GM21526 (cell line): Measurements from ENCODE around the gene CEP41.

Experiments
- ATAC-seq: cut with Tn5 transposase; IDR thresholded peaks from one replicate; pipeline ENCODE4 v1.9.1; 2021; ENCODE audit warnings: moderate library complexity; ENCODE audit not compliant: unreplicated experiment, low FRiP score

The CEP41 gene

GRCh38 chr7:130440527-130441365 is at the start of gene CEP41:
Gene CEP41 (minus strand): TSS chr7:130441016. CDS start chr7:130440966, 50 bp downstream.
- peak; percentile 95 for ATAC-seq

GRCh38 chr7:130490311-130490791 is 49.5 kb upstream of the CEP41 start:
- ATAC-seq: no peak

DNA sequence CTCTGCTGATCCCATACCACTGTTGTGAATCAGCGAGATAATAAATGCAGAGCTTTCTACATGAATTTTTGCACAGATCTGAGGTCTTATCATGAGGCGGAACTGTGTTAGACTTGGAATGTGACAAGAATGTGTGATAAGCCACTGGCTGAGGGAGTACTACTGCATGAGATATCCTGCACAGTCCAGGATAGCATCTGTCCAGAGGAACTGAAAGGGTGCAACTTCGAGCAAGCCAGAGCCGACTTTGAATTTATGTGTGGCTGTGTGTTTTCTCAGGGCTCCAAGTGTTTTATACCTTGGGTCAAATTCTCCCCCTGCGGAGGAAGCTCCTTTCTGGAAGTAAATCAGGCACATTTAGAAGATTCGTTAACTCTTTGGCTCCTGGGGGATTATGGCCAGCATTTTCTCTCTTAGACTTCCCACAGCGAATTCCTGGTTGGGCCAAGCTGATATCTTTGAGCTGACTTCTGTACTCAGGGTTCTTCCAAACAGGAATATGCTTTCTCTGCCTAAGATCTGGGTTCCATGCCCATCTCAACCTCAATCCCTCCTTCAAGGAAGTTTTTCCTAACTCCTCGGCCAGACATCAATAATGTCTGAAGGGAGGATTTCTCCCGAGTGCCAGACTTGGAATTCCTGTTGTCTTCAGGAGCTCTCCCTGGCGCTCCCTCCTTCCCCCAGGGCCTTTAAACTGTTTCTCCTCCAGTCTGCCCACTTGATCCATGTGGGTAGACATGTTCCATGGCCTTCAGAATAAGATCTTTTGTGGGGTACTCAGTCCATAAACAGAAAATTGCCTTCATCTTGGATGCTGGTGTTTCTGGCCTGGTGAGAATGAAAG is 48.5 kb upstream of the CEP41 start:
- ATAC-seq: no peak

- ATAC-seq: no peak
These were observed 47.8 kb upstream of the CEP41 start for GRCh38 chr7:130488392-130489139.

DNA sequence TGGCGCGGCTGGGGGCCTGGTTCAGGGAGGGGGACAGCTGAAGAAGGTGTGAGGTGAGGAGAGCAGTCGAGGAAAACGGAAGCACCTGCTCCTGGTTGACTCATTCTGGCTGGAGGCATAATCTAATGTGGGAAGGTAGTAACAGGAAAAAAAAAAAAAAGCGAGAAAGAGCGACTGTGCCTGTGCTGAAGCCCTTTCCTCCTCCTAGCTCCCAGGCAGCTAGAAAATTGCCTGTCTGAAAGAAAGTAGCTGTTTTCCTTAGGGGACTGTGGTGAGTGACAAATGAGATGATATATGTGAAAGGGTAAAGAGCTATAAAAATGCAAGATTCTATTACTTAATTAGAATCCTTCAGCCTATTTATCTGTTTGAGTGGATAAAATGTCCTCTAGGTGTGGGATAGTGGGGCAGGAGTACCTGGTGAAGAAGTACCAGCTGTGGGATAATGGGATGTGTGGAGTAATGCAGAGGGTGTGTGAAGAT is 46.2 kb upstream of the CEP41 start:
- no peak for ATAC-seq

GRCh38 chr7:130486114-130486953 is 45.5 kb upstream of the CEP41 start:
- ATAC-seq: no peak

GRCh38 chr7:130485734-130486113 is 44.9 kb upstream of the CEP41 start:
- no peak for ATAC-seq

DNA sequence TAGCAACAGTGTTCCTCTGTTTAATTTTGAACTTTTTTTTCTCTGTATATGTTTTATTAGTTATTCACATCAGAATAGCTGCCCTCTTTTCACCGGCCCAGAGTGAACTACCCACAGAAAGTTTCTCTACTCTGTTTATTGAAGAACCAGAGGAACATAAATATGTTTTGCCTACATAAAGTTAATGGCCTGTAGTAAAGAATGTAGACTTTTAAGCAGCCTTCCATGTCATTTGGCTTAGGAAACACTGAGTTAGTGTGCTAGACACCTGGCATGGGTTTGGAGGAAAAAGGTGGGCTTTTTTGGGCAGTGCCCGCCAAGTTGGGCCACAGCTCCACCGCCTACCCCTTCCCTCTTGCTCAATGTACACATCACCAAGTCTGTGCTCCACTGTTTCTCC is 42.2 kb upstream of the CEP41 start:
- no peak for ATAC-seq

DNA sequence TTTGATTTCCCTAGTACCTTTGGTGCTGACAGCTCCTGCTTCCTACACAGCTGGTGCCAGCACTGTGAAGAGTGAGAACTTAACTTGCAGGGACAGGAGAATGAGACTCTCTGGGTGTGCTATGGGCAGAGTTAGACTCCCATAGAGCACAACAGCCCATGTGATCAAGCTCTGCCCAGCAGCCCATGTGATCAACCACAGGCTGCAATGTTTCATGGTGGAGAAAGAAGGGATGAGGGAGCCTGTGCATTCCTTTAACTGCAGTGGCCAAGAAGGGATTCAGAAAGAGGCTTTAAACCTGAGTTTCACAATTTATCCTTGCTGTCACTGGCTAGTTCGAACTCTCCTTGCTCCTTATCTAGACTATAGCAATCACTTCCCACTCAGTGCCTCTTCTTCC is 41.1 kb upstream of the CEP41 start:
- no peak for ATAC-seq

DNA sequence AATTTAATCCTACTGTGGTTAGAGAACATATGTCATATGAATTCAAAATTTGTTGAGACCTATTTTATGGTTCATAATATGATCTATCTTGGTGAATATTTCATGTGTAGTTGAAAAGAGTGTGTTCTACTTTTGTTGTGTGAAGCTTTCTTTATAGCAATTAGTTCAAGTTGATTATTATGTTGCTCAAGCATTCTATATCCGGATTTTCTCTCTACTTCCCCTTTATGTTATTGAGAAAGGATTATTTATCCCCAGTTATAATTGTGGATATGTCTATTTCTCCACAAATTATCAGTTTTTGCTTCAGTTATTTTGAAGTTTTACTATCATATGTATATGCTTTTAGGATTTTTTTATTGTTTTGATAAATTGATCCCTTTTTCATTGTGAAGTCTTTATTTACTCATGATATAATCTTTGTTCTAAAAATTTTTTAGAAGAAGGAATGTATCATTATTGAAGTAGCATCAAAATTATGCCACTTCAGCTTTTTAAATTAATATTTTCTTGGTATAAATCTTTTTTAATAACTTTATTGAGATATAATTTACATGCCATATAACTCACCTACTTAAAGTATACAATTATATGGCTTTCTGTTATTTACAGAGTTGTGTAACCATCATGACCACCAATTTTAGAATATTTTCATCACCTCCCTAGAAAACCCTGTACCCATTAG is 39.0 kb upstream of the CEP41 start:
- ATAC-seq: no peak

- ATAC-seq: no peak
These were observed 38.2 kb upstream of the CEP41 start for GRCh38 chr7:130478991-130479390.

GRCh38 chr7:130476297-130477150 is 35.7 kb upstream of the CEP41 start:
- ATAC-seq: no peak

GRCh38 chr7:130475776-130476175 is 35.0 kb upstream of the CEP41 start:
- ATAC-seq: no peak

DNA sequence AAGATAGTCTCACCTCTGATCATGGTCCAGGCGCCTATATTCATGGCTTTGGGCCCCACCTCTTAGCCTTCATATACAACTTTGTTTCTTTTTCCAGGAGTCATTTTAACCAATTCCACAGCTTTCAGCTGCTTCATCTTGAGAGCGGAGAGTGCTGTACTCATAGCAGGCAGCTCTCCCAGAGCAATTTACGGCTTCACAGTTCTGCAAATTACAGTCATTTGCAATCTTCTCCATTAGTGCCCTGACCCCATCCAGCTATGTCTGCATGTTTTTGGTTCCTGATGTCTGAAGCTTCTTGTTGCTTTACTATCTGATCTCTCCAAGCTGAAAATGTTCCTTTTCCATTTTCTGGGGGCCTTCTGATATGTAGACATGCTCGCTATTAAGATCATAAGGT is 33.1 kb upstream of the CEP41 start:
- ATAC-seq: no peak

GRCh38 chr7:130473289-130473688 is 32.5 kb upstream of the CEP41 start:
- no peak for ATAC-seq

- no peak for ATAC-seq
These were observed 31.2 kb upstream of the CEP41 start for GRCh38 chr7:130471974-130472373.

DNA sequence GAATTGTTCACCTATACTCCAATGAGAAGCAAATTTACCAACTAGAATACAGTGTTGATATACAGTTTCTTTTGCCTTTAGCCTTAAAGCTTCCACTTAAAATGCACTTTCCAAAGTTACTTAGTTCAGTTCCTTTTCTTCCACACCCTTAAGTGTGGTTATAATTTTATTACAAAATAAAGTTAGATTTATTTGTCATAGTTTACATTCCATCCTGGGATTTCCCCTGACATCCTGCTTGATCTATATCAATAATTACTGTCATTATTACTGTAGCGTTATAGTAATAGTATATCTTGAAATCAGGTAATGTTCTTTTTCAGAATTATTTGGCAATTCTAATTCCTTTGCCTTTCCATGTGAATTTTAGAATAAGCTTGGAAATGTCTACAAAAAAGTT is 27.8 kb upstream of the CEP41 start:
- ATAC-seq: no peak
